CD4-positive, alpha-beta T cell treated with Interleukin-15 for 1 hour (primary cell): ENCODE measurements around the gene SLC4A7.
"Not testable (repeated sequence)": the region's sequence is repeated elsewhere in the genome, so short reads cannot be mapped to it uniquely, and the experiment has no call there.

Source experiments
- DNase-seq: peaks from one replicate; pipeline ENCODE4 v3.0.0-alpha.2; 2020

Gene SLC4A7

DNA sequence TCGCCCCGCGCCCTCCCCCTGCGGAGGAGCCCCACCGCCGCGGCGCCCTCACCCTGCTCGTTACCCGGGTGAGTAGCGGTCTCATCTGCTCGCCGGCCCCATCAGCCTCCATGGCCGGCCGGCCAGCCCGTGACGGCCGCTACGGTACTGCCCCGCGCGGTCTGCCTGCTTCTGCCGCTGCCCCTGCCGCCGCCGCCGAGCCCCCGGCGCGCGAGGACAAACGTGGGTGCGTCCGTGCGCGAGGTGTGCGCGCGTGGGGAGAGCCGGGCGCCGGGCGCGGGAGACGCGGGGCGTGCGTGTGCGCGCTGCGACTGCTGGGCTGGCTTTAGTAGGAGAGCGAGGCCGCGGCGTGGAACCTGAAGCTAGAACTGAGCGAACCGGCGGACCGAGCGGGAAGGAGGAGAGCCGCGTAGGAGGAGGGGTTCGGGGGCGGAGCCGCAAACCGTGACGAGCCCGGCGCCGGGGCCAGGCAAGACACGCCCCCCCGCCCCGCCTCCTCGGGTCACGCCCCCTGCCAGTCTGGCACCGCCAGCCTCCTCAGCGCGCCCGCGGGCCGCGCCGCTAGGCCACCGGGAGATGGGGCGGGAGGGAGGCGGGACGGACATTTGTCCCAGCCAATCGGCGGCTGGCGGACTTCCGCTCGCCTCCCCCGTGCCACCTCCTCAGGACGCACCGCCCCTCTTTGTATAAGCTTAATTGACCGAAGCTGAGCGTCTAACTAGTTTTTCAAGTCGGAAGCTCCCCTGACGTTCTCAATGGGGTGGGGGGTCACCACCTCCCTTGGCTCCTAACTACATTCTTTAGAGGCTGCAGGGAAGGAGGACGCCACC lies at the start of gene SLC4A7:
Gene SLC4A7, minus strand, starts transcription at position 370 of the 830 bp plus-strand sequence. Its CDS starts 258 bp downstream, at position 112.
- peak; percentile 97 for DNase-seq

DNA sequence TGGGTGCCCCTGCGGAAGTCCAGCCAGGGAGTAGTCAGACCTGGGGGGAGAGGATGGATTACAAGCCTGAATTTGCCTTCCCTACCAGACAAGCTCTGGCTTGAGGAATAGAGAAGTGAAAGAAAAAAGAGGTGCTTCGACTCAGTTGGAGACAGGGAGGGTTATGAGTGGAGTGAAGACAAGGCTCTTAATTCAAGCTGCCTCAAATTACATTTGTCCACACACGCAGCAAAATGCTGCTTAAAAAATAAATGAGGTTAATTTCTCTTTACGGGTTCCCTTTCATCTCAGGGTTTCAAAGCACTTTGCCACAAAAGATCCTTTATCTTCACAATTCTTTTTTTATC lies 49.0 kb upstream of the SLC4A7 start:
- DNase-seq, result no peak

DNA sequence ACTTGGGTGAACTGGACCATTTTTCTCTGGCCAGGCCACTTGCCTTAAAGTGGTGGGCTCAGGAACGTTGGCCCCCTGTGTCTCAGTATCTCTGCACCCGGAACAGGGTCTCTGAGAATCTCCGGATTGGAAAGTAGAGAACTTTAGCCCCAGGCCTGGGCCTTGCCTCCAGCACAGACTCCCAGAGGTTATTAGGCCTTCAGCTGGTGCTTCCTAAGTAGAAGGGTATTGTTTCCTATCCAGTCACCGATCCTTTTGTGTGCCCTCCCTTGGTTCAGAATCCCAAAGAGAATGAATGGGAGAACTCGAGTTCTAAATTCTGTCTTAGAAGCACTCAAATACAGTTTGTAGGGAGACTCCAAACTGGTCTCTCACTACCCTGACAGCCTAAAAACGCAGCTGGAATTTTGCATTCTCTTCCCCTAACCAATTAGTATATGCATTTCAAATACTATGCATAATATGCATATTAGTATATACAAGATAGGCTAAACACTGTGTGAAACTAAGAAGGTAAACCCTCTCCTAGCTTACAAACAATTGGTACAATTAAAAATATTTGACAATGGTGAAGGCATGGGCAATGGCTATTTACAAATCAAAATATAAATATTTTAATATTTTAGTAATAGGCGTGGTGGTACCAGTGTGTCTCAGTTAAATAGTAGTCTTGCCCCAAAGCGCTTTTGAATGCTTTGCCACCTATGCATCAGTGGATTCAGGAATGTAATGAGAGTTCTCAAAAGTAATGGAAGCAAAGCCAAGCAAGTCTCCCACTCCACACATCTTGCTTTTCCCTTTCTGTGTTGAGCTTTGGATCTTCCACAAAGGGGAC lies 48.5 kb upstream of the SLC4A7 start:
- no peak for DNase-seq

DNA sequence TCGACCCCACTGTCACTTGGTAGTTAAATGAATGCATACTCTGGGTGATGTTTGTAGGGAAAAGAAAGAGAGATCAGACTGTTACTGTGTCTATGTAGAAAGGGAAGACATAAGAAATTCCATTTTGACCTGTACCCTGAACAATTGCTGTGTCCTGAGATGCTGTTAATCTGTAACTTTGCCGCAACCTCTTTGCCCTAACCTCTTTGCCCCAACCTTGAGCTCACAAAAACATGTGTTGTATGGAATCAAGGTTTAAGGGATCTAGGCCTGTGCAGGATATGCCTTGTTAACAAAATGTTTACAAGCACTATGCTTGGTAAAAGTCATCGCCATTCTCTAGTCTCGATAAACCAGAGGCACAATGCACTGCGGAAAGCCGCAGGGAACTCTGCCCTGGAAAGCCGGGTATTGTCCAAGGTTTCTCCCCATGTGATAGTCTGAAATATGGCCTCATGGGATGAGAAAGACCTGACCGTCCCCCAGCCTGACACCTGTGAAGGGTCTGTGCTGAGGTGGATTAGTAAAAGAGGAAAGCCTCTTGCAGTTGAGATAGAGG lies 47.1 kb upstream of the SLC4A7 start:
- not testable (repeated sequence) for DNase-seq

DNA sequence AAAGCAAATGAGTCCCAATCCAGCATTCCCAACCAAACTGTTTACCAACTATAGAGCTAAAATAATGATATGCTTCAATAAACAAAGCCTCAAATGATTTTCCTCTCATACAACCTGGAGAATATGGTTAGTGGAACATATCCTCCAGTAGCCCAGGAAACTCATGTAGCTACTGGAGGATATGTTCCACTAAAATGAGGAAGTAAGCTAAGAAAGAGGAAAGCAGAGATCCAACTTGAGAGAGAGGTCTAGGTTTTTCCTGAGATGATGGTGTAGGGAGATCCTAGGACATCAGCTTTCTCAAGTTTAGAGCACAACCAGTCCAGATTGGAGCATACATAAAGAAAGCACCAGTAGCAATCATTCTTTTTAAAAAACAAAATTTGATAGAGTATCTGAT lies 44.6 kb upstream of the SLC4A7 start:
- DNase-seq, result no peak

DNA sequence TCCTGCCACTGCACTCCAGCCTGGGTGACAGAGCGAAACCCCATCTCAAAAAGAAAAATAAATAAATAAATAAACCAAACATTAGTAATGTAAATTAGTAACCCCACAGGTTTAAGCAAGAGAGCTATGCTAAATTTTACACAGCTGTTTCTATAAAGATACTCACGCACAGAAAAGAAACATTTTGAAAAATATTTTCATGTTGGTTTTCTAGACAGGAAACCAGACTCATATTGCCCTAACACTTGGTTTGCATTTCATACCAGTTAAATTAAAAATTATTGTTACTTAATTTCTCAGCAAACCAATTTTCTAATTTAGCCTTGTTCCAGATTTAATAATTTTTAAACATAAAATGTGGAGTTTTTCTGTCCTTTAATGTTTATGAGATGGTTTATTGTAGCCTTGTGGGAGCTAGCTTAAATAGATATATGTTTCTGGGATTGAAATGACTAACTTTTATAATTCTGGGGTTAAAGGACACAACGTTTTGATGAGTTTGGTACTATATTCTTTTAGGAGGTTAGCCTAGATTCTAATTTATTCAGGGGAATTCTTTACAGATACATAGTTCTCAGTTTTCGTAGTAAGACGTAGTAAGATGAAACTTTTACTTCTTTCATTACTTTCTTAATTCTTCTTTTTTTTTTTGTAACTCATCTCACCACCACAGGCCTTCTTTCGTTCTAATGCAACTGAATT lies 42.6 kb upstream of the SLC4A7 start:
- no peak for DNase-seq

DNA sequence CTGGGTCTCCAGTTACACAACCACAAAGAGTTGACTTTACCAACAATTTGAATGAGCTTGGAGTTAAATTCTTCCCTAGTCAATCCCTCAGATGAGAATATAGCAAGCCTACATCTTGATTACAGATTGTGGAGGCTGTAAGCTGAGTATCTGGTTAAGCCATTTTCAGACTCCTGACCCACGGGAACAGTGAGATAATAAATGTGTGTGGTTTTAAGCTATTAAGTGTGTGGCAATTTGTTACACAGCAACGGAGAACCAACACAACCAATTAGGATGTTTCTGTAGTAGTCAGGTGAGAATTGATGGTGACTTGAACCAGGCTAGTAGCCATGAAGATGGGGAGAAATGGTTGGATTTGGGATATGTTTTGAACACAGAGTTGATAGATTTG lies 37.7 kb upstream of the SLC4A7 start:
- no peak for DNase-seq

DNA sequence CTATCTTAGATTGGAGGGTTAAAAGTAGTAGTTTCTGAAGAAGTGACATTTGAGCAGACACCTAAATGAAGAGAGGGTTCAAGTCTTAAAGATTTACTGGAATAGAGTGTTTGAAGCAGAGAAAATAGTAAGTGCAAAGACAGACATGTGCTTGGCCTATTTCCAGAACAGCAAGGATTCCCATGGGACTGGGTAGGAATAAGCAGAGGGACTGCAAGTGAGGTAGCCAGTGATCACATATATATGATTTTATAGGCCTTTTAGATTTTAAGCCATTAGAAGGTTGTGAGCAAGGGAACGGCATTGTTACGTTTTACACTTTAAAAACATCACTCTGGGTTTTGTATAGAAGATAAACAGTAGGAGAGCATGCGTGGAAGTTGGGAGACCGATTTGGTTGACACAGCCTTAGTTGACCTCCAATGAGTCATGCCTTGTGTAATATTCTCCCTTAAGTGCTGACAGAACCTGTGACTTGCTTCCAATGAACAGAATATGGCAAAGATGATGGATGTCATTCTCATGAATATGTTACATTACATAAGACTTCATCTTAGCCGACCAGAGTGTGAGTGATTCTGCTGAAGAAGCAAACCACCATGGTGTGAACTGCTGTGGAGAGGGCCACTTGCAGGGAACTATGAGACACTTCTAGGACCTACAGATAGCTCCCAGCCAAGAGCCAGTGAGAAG lies 37.1 kb upstream of the SLC4A7 start:
- DNase-seq, result peak; percentile 52

DNA sequence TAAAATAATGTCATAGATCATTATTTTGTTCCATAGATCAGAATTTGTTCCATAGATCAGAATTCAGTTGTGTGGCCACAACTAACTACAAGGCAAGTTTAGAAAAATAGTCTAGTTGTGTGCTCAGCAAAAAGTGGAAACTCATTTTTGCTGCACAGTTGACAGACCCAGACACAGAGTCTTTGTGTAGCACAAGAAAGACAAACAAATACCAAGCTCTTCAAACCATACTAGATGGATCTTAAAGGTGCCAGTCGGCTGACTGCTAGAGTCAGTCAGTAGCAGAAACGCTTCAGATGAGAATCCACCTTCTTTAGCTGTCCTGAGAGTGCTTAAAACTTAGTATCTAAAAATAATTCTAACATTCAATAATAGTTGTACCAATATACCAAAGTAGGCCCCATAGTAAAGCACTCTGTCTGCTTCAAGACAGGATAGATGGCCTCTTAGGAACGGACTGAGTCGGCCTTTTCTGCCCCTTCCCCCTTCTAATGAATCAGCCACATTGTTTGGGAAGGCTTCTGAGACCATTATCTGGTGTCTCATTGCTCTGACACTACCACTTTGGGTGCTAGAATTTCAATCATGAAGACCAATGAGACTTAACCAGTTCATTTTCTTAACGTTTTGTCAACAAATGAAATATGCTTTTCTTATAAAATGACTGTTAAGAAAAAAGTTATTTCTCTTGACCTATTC lies 27.7 kb upstream of the SLC4A7 start:
- DNase-seq, result no peak

DNA sequence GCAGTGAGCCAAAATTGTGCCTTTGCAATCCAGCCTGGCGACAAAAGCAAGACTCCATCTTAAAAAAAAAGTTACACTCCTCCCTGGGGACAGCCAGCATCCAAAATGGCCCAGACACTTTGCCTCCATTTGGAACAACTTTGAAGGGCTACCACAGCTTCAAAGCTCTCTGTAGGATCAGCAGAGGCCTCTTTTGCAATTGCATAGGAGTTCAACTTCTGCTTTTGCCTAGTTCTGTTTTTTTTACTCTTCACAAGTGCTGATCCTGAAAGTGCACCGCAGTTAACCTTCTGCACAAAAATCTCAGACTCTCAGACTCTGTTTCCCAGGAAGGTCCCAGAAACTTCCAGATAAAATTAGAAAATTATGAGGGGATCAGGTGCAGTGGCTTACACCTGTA lies 25.2 kb upstream of the SLC4A7 start:
- DNase-seq, result no peak

DNA sequence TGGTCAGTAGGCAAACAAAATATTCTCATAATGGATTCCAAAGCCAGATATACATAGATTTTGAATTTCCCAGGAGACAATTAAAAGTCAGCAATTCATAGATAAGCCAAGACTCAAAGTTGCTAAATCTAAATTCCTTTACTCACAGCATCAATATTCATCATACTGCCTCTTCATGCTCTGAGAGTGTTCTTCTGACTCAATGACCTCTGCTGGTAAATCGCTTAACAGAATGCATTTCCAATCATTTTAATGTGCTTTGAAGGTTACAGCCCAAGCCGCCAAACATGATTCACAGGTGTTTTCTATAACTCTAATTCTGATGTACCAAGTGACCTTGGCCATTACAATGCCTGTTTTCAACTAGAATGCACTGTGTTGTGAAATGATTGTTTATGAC lies 24.2 kb upstream of the SLC4A7 start:
- no peak for DNase-seq

DNA sequence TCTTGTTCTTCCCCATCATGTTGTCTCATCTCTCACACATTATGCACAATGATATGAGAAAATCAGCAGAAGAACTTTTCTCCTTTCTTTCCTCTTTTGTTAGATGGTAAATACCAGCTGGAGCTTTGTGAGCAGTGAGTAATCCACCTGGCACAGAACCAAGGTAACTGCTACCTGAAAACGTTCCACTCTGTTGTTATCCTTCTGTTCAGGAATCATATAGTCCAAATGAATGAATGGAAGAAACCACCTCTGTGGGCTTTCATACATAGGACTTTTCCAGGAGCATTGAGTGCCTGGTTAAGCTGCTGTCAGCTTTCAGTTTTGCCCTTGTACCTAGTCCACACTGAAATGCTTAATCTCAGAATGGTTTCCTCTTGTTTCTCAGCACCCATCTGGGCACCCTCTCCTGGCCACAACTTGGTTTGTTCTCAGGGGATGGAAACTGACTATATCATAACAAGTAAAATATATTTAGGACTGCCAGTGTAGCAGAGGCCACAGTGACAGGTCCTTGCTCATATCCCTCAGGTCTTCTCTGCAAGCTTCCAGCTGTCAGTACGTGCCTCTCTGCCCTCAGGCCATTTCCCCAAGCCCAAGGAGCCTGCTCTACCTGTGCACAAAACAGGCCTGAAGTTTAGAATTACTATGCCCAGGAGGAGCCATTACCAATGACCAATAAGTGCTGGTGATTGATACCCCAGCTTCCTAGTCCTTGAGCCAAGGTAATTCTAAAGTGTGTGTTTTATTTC lies 23.5 kb upstream of the SLC4A7 start:
- no peak for DNase-seq

DNA sequence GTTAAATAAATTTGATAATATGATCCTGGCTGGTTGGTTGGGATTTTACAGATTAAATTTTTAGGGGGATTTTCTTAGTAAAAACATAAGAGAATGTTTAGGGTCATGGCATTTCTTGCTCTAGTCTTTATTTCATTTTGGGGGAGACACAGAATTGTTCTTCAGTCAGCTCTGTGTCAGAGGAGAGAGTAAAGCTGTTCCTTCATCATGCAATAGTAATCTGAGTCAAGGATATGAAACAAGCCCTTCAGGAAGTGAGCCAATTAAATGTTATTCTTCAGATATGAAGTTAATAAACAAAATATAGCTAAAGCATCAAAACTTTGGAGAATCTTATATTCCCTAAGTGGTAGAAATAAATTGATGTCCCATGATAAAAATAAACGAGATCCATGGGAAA lies 22.9 kb upstream of the SLC4A7 start:
- no peak for DNase-seq

DNA sequence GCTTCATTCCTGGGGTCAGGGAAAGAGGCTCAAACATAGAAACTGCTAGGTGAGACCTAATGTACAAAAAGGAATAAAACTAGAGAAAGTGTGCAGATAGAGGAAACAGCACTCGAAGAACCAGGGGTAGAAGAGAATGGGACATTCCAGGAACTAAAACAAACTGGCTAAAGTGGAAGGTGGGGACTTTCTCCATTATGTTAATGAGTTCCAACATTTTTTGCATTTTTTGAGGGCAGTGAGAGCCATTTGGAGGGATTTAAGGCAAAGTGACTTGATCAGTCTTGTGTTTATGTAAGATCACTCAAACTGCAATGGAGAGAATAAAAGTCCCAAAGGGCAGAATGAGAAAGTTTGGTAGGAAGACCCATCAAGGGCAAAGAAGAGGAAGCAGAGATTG lies 20.6 kb upstream of the SLC4A7 start:
- no peak for DNase-seq

DNA sequence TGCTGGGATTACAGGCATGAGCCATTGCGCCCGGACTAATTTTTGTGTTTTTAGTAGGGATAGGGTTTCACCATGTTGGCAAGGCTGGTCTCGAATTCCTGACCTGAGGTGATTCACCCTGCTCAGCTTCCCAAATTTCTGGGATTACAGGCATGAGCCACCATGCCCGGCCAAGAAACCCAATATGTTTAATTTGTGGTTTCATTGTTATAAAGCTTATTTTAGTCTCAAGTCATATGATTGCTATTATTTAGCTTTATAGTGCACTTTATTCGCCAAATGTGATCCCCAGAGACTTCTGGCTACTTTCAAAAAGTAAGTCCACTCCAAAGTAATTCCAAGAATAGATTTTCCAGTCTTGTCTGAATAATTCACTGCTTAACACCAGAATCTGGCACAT lies 19.3 kb upstream of the SLC4A7 start:
- DNase-seq, result no peak

DNA sequence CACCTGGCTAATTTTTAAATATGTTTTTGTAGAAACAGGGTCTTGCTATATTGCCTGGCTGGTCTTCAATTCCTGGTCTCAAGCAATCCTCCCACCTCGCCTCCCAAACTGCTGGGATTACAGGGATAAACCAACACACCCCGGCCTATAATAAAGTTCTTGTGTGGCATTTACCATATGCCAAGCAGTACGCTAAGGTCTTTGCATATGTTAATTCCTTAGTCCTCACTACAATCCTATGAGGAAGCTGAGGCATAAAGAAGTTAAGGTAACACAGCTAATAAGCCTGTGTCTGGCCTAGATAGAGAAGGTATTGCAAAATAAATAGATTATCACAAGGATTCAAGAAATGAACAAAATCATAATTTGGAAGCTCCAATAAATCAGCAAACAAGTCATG lies 17.6 kb upstream of the SLC4A7 start:
- DNase-seq, result no peak

DNA sequence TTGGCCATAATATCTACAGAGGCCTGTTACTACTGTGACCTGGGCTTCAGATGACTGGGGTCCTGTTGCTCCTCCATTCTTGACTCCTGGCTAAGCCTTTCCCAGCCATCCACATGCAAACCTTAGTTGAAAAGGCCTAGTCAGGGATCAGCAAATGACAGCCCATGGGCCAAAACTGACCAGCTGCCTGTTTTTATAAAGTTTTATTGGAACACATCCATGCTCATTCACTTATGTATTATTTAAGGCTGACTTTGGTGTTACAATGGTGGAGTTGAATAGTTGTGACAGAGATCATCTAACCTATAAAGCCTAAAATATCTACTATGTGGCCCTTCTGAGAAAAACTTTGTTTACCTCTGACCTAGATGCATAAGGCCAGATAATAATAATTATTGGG lies 16.8 kb upstream of the SLC4A7 start:
- no peak for DNase-seq

DNA sequence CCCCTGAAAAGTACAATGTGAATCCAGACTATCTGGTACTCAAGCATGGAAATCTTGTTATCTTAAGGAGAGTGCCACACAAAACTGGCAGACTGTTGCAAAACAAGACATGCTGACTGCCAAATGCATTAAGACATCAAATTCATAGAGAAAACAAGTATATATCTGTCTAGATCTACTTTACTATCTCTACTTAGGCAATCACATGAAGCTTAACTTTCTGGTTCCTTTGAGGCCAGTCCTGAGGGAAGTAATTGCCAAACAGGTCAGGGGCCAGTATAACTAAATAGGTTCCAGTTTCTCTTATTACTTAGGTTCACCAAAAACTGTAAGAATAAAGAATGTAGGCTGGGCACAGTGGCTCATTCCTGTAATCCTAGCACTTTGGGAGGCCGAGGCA lies 15.9 kb upstream of the SLC4A7 start:
- no peak for DNase-seq

DNA sequence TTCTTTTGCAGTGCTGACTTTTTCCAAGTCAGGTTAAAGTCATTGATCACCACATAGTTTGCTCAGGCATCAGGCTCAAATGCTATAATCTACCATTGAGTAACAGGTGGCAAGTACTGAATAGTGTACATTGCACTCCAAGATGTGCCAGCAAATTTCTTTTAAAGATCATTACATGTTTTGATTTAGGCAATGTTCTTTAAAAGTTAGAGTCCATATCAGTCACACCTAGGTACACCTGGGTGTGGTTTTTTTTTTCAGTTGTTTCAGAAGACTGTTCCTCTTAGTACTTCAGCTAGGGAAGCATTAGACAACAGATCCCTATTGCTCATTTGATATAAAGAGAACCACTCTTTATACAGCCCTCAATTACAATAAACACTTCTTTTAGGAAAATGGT lies 10.6 kb upstream of the SLC4A7 start:
- DNase-seq, result no peak

DNA sequence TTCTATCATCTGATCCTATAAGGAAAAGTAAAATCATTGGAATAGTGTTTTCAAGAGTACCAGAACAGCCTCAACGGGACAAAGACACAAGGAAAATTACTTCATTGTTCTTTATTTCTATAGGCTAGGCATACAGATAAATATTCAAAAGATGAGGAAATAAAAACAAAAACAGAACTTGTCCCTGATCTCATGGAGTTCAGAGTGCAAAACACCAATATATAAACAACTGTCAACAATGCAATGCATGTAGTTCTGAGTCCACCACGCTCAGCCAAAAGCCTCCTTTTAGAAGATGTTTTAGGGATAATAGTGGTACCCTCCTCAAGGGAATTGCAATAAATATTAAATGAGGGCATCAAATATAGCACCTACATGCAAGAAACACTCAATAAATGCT lies 4.6 kb upstream of the SLC4A7 start:
- no peak for DNase-seq

DNA sequence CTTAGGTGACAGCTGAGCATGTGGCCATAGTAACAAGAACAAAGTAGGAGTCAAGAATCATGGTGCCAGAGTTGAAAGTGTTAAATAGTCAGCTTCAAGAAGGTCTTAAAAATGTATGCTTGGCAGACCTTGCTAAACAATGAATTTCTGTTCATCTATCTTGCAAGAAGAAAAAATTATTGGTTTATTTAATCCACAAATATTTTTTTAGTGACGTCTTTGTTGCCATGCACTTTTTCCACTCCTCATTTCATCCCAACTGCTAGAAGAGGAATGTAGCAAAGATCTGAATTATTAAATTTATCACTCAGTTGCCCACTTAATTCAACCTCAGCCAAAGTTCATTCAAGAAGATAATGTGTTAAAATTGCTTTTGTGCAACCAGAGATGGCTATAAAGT lies 3.2 kb upstream of the SLC4A7 start:
- DNase-seq, result no peak
